HS-5 (cell line): ENCODE measurements around the gene TMEM131L.
"Not testable (repeated sequence)": the region's sequence is repeated elsewhere in the genome, so short reads cannot be mapped to it uniquely, and the experiment has no call there.

Experiments used
- DNase-seq: peaks from one replicate; pipeline ENCODE4 v3.0.0-alpha.2; 2012; ENCODE audit warnings: low read depth

Gene TMEM131L

DNA sequence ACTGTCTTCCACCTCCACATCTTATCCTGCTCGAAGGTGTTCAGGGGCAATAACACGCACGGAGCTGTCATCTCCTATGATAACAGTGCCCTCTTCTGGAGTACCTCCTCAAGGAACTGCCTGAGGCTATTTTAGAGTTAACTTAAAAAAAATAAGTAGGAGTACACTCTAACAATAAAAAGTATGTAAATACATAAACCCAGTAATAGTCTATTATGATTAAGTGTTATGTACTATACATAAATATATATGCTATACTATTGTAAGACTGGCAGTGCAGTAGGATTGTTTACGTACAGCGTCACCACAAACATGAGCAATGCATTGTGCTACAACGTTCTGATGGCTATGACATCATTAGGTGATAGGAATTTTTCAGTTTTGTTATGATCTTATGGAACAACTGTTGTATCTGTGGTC is 183.4 kb downstream of the TMEM131L start:
- DNase-seq: no peak

DNA sequence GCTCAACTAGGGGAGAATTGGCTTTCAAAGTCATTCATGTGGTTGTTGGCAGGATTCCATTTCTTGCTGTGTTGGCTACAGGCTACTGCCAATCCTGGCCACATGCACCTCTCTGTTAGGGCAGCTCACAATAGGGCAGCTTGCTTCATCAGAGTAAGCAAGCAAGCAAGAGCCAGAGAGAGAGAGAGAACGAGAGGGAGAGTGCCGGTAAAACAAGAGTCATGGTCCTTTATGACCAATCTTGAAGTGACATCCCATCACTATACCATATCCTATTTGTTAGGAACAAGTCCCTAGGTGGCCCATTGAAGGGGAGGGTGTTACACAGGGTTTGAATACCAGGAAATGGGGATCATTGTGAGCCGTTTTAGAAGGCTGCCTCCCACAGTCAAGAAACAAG is 185.0 kb downstream of the TMEM131L start:
- no peak for DNase-seq

DNA sequence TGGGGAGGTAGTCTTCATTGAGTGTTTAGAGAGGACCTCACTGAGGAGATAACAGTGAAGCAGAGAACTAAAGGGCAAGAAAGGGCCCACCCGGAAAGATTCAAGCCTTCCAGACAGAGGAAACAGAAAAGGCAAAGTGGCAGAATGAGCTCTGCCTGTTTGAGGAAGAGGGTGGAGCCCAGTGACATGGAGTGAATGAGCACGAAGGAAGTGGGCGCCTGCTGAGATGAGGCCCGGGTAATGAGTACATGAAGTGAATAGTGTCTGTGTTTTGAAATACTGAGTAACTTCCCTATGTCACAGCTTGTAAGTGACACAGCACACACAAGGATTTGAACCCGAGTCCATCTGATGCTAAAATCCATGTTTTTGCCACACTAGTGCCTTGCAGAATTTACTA is 185.4 kb downstream of the TMEM131L start:
- no peak for DNase-seq

DNA sequence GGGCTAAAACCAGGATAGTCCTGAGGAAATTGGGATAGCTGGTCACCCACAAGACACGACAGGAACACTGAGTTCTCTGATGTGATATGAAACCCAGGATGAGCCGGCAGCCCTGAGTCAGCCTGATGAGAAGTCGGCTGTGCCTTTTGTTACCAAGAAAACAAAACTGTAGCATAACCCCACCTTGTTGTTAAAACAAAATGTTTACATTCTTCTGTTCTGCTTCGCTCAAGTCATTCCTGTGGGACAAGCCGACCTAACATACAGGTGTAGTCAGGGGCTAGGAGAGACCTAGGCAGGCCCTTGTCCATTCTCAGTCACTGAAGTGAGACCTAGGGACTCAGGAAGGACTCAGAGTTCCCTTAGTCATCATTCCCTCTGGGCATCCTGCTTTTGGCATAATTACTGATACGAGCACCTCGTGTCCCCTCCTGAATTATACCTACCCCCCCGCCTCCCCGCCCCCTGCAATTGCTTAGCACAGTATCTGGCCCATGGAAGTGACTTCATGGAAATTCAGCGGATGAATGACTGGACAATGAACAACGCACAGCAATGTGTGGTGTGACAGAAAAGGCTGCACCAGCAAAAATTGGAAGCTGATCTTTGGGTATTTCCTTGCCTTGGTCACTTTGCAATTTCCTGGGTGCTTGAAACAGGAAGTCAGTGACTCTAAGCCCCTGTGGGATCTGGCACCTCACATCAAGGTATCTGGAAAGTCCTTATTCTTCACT is 186.1 kb downstream of the TMEM131L start:
- no peak for DNase-seq

DNA sequence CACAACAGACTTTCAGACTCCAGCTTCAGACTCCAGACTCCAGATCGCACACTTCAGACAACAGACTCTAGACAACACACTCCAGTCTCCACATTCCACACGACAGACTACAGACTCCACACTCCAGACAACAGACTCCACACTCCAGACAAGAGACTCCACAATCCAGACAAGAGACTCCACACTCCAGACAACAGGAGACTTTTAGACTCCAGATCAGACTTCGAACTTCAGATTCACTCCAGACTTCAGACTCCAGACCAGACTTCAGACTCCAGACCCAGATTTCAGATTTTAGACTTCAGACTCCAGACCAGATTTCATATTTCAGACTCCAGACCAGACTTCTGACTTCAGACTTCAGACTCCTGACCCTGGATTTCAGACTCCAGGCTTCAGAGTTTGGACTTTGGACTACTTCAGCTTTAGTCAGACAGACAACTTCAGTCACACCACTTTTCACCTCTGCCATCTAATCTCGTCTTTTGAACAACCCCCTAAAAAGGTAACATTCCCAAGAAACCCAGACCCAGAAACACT is 188.9 kb downstream of the TMEM131L start:
- DNase-seq: no peak

DNA sequence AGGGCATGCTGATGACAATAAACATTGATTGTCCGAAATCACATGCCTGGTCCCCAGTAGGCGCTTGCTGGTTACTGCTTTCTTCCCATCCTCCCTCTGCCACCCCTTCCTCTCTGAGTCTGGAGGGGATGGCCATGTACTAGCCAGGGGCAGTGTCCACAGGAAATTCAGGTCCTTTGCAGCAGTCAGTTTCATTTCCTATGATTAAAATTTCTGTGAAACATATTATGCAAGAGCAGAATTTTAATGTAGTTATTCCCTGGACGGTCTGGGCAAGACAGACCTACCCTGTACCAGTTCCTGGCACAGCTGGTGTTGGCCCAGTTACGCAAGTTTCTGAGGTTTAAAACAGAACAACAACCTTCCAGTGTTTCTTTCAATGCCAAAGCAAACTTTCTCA is 189.8 kb downstream of the TMEM131L start:
- no peak for DNase-seq

DNA sequence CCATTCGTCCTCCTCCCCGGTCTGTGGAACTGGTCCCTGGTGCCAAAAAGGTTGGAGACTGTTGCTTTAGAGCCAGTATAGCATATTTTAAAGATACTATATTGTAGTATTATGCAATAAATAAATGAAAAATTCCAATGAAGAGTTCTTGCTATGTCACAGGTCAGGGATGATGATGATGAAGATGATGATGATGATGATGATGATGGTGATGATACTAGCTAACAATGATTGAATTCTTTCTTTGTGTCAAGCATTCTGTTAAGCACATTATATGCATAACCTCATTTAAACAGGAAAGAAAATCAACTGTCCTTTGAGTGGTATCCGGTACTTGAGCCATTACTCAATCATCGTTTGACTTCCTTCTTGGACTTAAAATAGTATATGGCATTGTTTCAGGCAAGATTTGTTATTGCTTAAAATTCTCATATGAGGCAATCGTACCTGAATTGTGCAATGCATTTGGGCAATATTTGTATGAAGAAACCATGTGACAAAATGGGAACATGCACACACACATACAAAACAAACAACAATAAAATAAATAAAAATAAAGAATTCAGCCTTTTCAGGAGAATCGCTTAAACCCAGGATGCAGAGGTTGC is 195.2 kb downstream of the TMEM131L start:
- peak; percentile 14 for DNase-seq

DNA sequence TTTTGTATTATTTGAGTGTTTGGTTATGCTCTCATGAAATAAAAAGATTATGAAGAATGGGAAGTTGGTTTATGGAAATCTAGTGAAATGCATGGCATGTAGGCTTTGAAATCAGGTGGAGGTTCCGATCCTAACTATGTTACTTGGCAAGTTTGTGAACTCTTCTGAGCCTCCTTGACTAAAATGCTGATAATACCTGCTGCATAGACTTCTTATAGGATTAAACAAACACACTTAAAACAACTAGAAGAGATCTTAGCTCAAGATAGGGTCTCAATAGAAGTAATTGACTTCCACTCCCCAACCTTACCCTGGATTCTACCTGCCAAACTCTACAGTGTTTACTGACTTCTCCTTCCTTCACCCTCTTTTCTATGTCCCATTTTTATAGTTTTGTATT is 195.7 kb downstream of the TMEM131L start:
- DNase-seq: no peak

DNA sequence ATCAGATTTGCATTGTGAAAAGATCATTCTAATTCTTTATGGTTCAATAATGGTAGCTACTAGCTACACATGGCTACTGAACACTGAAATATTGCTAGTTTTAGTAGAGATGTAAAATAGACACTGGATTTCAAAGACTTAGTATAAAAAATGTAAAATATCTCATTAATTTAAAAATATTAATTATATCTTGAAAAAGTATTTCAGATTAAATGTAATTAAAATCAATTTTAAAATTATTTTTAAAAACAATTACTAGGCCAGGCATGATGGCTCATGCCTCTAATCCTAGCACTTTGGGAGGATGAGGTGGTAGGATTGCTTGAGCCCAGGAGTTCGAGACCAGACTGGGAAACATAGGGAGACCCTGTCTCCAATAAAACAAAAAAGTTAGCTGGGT is 197.5 kb downstream of the TMEM131L start:
- no peak for DNase-seq

DNA sequence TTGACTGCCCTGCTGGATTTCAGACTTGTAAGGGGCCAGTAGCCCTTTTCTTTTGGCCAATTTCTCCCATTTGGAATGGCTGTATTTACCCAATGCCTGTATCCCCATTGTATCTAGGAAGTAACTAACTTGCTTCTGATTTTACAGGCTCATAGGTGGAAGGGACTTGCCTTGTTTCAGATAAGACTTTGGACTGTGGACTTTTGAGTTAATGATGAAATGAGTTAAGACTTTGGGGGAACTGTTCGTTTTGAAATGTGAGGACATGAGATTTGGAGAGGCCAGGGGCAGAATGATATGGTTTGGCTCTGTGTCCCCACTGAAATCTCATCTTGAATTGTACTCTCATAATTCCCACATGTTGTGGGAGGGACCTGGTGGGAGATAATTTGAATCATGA is 200.3 kb downstream of the TMEM131L start:
- not testable (repeated sequence) for DNase-seq

DNA sequence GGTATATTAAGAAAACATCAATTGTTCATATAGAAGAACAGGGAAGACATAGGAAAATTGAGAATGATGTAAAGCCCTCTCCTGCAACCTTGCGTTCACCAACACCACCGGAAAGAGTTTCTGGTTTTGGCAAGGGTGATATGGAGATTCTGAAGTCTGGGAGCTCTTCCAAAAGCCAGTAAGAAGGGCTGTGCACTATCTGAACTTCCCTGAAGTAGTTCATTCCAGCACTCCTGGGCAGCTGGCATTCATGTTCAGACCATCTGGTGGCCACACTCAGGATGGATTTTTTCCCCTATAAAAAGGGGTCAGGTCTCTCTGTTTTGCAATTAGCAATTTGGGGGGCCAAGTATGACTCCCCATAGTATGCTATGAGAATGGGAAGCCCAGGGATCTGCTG is 202.5 kb downstream of the TMEM131L start:
- no peak for DNase-seq

DNA sequence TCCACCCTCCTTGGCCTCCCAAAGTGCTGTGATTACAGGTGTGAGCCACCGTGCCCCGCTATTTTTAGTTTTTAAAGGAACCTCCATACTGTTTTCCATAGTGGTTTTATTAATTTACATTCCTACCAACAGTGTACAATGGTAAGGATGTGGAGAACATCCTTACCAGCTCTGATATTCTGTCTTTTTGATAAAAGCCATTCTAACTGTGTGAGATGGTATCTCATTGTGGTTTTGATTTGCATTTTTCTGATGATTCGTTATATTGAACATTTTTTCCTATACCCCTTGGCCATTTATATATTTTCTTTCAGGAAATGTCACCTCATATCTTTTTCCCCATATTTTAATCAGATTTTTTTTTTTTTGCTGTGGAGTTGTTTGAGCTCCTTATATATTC is 203.7 kb downstream of the TMEM131L start:
- no peak for DNase-seq

DNA sequence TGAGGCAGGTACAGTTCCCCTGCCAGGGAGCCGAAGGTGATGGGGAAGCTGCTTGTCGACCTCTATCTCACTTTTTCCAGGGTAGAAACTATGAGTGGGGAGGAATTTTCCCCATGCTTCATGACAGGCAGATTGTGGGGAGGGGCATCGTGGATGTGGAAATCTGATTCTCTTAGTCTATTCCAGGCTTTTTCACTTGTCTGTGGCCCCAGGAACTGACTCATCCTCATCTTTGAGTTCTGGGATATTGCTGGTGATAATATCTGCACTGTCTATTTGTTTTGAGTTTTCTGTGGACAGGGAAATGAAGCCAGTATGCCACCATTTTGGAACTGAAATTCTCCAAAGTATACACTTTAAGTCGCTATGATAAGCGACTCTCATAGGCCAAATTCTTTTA is 210.3 kb downstream of the TMEM131L start:
- DNase-seq: no peak

DNA sequence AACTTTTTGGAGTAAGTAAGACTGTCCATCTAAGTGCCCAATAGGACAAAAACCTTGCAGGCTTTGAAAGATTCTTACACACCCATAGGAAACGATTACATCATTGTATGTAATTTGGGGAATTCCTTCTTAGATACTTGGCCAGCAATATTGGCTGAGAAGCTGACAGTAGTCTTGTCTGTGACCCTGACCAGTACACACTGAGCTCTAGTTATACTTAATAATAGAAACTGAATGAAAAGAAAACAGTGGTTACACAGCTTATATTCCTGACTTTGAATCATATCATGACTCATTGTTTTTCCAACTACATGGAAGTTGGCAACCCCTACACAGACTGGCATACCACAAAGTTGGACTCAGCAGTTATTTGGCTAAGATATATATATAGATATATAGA is 210.8 kb downstream of the TMEM131L start:
- peak; percentile 72 for DNase-seq

DNA sequence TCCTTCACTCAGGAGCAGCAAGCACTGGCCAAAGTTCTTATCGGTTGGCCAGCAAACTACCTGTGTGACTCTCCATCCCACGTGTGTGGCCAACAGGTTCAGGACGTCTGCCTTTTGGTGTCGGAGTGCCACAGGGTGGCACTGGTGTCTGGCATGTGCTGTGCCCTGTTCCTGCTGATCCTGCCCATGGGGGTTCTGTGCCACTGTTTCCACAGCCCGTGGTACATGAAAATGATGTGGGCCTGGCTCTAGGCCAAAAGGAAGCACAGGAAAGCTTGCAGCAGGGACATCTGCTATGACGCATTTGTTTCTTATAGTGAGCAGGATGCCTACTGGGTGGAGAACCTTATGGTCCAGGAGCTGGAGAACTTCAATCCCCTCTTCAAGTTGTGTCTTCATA is 213.3 kb downstream of the TMEM131L start:
- no peak for DNase-seq

DNA sequence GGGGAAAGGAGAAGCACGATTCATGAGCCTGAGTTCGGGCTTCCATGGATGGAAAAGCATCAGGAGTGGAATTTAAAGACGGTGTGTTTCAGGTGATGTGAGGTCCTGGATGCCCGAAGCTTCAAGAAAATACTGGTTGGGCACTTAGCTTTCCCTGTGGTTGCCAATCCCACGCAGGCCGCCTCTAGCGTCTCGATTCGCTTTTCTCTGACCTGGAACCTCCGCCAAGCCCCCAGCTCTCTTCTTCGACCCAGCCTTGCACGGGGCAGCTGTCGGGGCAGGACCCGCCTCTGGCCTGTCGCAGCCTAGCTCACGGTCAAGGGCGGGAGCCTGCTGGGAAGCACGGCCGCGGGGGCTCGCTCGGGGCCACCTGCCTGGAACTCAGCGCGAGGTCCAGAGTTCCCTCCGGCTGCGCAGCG is 217.6 kb downstream of the TMEM131L start:
- DNase-seq: no peak

DNA sequence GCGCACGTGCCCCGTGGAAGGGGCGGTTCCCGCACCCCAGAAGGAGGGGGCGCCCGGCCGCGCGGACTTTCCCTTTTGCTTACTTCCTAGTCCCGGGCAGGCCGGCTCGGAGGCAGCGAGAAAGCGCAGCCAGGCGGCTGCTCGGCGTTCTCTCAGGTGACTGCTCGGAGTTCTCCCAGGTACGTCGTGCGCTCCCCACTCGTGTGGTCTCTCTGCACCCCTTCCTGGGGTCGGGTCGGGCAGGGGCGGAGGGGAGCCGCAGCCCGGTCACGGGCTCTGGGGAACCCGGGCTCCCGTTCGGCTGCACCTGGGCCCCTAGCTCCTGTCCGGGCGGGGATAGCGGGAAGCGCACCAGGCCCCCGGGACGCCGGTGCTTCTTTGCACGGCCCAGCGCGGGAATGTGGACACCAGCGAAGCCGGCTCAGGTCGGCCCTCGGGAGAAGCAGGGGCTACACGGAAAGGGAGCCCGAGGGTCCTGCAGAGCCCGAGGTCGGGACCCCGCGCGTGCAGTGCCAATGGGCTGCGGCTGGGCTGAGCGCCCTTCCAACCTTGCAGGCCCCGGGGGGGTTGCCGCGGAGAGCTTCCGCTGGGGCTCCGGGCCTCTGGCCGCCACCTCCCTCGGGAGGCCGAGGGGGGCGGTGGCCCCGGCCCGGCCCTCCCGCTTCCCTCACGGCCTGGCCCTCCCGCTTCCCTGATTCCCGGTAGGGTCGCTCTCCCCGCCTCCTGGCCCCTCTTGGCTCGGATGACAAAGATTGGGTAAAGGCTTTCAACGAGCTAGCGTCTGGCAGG is 218.2 kb downstream of the TMEM131L start, which contains the start of gene TLR2:
TSS of gene TLR2 (plus strand) at position 99 of the 789 bp plus-strand sequence. CDS start 18,628 bp downstream, outside the sequence.
- DNase-seq: no peak

DNA sequence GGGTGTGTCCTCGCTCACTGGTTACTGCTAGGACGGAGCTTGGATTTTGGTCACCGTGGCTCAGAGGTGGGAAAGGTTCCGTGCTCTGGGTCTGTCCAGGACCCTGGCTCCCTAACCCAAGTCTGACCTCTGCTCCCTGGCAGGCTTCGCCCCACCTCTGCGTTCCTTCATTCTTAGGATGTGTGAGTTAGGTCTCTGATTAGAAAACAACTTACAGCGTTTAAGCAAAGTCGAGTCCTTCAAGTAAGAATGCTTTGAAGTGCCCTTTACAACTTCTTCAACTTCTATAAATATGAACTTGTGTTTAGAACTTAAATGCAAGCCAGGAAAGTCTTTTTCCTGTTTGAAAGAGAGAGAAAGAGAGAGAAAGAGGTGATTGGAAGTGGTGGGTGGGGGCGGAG is 218.8 kb downstream of the TMEM131L start:
- DNase-seq: no peak
